H1 (cell line): Measurements from ENCODE around the gene TFG. TPM values are rescaled to one million over a fixed set of nuclear protein-coding genes. Genes with fewer than 3 reads are reported as not detected.
"Not testable (repeated sequence)": the region's sequence is repeated elsewhere in the genome, so short reads cannot be mapped to it uniquely, and the experiment has no call there.

ENCODE experiments used
- CTCF ChIA-PET: fragments of 300-600 bp; sonication (Branson Sonifier 250); formaldehyde crosslinking; loops from one replicate; lab custom pipeline; 2021; ENCODE audit not compliant: partially characterized antibody; lab: Charles Lee
- POLR2A ChIA-PET: fragments of 300-600 bp; sonication (Branson Sonifier 250); formaldehyde crosslinking; loops from one replicate; lab custom pipeline; 2021; ENCODE audit warnings: inconsistent platforms; ENCODE audit not compliant: partially characterized antibody; lab: Charles Lee
- DNase-seq, 2 experiments: peaks; one replicate each; pipeline versions ENCODE4 v3.0.0 to v3.0.0-alpha.2; 2010 to 2022; ENCODE audit warnings: low spot score in 2 of 2, low read depth in 1 of 2, mixed read lengths in 1 of 2
- FAIRE-seq: peaks from 2 replicates; lab custom pipeline; 2011; peaks lifted over from hg19 to GRCh38; lab: Jason Lieb, UNC
- H2AFZ ChIP-seq: 2 replicates; pipeline ENCODE4 v1.8.1; 2012; ENCODE audit warnings: low read length, inconsistent platforms
- H2AK5ac ChIP-seq: 2 replicates; pipeline ENCODE4 v1.6.1; 2013; ENCODE audit warnings: low read depth, low read length
- H2BK120ac ChIP-seq: replicated peaks from 2 replicates; pipeline ENCODE3; 2013; ENCODE audit warnings: low read depth, low read length, inconsistent platforms
- H2BK12ac ChIP-seq: 2 replicates; pipeline ENCODE4 v1.6.1; 2013; ENCODE audit warnings: low read depth, low read length
- H2BK15ac ChIP-seq: 2 replicates; pipeline ENCODE4 v1.6.1; 2013; ENCODE audit warnings: low read length
- H2BK20ac ChIP-seq: 2 replicates; pipeline ENCODE4 v1.6.1; 2013; ENCODE audit warnings: low read length
- H2BK5ac ChIP-seq: 2 replicates; pipeline ENCODE4 v1.6.1; 2013; ENCODE audit warnings: low read depth, low read length
- H3K14ac ChIP-seq: 2 replicates; pipeline ENCODE4 v1.6.1; 2013; ENCODE audit warnings: inconsistent platforms; ENCODE audit not compliant: insufficient read length
- H3K18ac ChIP-seq: 2 replicates; pipeline ENCODE4 v1.6.1; 2013; ENCODE audit warnings: low read length; ENCODE audit errors: extremely low read depth
- H3K23ac ChIP-seq: 2 replicates; pipeline ENCODE4 v1.6.1; 2013; ENCODE audit warnings: inconsistent platforms; ENCODE audit not compliant: insufficient read length
- H3K23me2 ChIP-seq: 2 replicates; pipeline ENCODE4 v1.6.1; 2013; ENCODE audit warnings: low read depth, low read length
- H3K27ac ChIP-seq: 2 replicates; pipeline ENCODE4 v1.6.1; 2011; ENCODE audit warnings: low read depth, low read length, inconsistent platforms
- H3K27me3 ChIP-seq, 4 experiments: replicated peaks in 1 of 4; 1 replicate in 1 of 4; 2 replicates in 3 of 4; pipeline versions ENCODE4 v1.6.1 to v1.8.1; 2011 to 2013; ENCODE audit warnings: low read length in 3 of 4, mild to moderate bottlenecking in 3 of 4, inconsistent platforms in 2 of 4, mixed read lengths in 2 of 4, moderate library complexity in 1 of 4; ENCODE audit not compliant: control insufficient read depth in 3 of 4, insufficient read depth in 3 of 4; ENCODE audit errors: extremely low read depth in 1 of 4
- H3K36me3 ChIP-seq, 4 experiments: 2 replicates each; pipeline versions ENCODE4 v1.6.1 to v1.8.1; 2011 to 2013; ENCODE audit warnings: mild to moderate bottlenecking in 4 of 4, low read length in 3 of 4, moderate library complexity in 2 of 4, control low read depth in 1 of 4, inconsistent platforms in 1 of 4; ENCODE audit not compliant: insufficient read depth in 4 of 4, control insufficient read depth in 2 of 4
- H3K4ac ChIP-seq: replicated peaks from 2 replicates; pipeline ENCODE3; 2013; ENCODE audit warnings: low read length, low read depth, mixed read lengths, inconsistent platforms; ENCODE audit not compliant: insufficient read length
- H3K4me1 ChIP-seq, 4 experiments: replicated peaks in 1 of 4; 1 replicate in 1 of 4; 2 replicates in 3 of 4; pipeline versions ENCODE4 v1.6.1 to v1.8.1; 2011 to 2013; ENCODE audit warnings: low read length in 3 of 4, inconsistent platforms in 2 of 4, mixed read lengths in 1 of 4; ENCODE audit not compliant: insufficient read depth in 4 of 4, control insufficient read depth in 3 of 4
- H3K4me2 ChIP-seq, 2 experiments: 2 replicates each; pipeline versions ENCODE4 v1.6.1 to v1.8.1; 2011 to 2013; ENCODE audit warnings: low read depth in 2 of 2, low read length in 2 of 2, control low read depth in 1 of 2, inconsistent platforms in 1 of 2, mild to moderate bottlenecking in 1 of 2; ENCODE audit not compliant: insufficient read depth in 1 of 2
- H3K4me3 ChIP-seq, 4 experiments: fragments of 200-600, 300-600 bp in 1 of 4; sonication (generic), shearing (Covaris generic), sonication (Bioruptor Twin) in 1 of 4; 2 replicates each; pipeline versions ENCODE4 v1.5.1 to v1.8.1; 2011 to 2016; ENCODE audit warnings: low read length in 4 of 4, low read depth in 3 of 4, control low read depth in 2 of 4, inconsistent platforms in 2 of 4, mild to moderate bottlenecking in 2 of 4, mixed read lengths in 1 of 4, moderate library complexity in 1 of 4; ENCODE audit not compliant: insufficient read depth in 2 of 4; ENCODE audit errors: extremely low read depth in 1 of 4
- H3K56ac ChIP-seq: replicated peaks from 2 replicates; pipeline ENCODE3; 2013; ENCODE audit warnings: low read depth, mild to moderate bottlenecking, mixed read lengths, low read length, inconsistent platforms; ENCODE audit not compliant: insufficient read length
- H3K79me1 ChIP-seq: 2 replicates; pipeline ENCODE4 v1.6.1; 2013; ENCODE audit warnings: low read depth, low read length, control low read depth
- H3K79me2 ChIP-seq, 2 experiments: 2 replicates each; pipeline versions ENCODE4 v1.6.1 to v1.8.1; 2012 to 2013; ENCODE audit warnings: low read length in 2 of 2, mild to moderate bottlenecking in 2 of 2, inconsistent platforms in 1 of 2; ENCODE audit not compliant: insufficient read depth in 2 of 2, control insufficient read depth in 1 of 2
- H3K9ac ChIP-seq, 4 experiments: replicated peaks in 1 of 4; 1 replicate in 1 of 4; 2 replicates in 3 of 4; pipeline versions ENCODE4 v1.6.1 to v1.8.1; 2011 to 2013; ENCODE audit warnings: low read depth in 3 of 4, low read length in 3 of 4, control low read depth in 2 of 4, mild to moderate bottlenecking in 2 of 4, moderate library complexity in 2 of 4, inconsistent platforms in 1 of 4; ENCODE audit errors: extremely low read depth in 1 of 4
- H3K9me3 ChIP-seq, 2 experiments: 2 replicates each; pipeline versions ENCODE4 v1.6.1 to v1.8.1; 2012 to 2013; ENCODE audit warnings: mild to moderate bottlenecking in 2 of 2, moderate library complexity in 2 of 2, control low read depth in 1 of 2, inconsistent platforms in 1 of 2, low read depth in 1 of 2, low read length in 1 of 2, mixed read lengths in 1 of 2; ENCODE audit not compliant: insufficient read depth in 2 of 2
- H4K20me1 ChIP-seq, 2 experiments: replicated peaks in 1 of 2; 2 replicates each; pipeline versions ENCODE3 to v1.8.1; 2011 to 2013; ENCODE audit warnings: inconsistent platforms in 2 of 2, low read length in 2 of 2, mild to moderate bottlenecking in 1 of 2; ENCODE audit not compliant: insufficient read depth in 2 of 2, control insufficient read depth in 1 of 2
- H4K5ac ChIP-seq: 2 replicates; pipeline ENCODE4 v1.6.1; 2013; ENCODE audit warnings: low read length, low read depth, mixed read lengths, inconsistent platforms; ENCODE audit not compliant: insufficient read length
- H4K8ac ChIP-seq: 2 replicates; pipeline ENCODE4 v1.8.0; 2013; ENCODE audit warnings: mild to moderate bottlenecking, moderate library complexity, low read length, inconsistent platforms; ENCODE audit not compliant: insufficient read depth; ENCODE audit errors: extremely low read depth
- H4K91ac ChIP-seq: replicated peaks from 2 replicates; pipeline ENCODE3; 2013; ENCODE audit warnings: low read length, mixed read lengths, inconsistent platforms; ENCODE audit not compliant: insufficient read length
- CEBPB ChIP-seq: IDR thresholded peaks from 2 replicates; pipeline ENCODE4 v1.6.1; 2012; ENCODE audit warnings: low read depth, low read length
- WGBS, 2 experiments: shearing (Covaris generic) in 1 of 2; methylation state at CpG; one replicate each; pipeline versions ENCODE4 v1.1.6 to v1.1.7; 2013 to 2015; ENCODE audit warnings: low lambda C conversion rate in 2 of 2, mixed read lengths in 2 of 2, inconsistent platforms in 1 of 2, low coverage in 1 of 2, missing lambda C conversion rate in 1 of 2; ENCODE audit not compliant: insufficient replicate concordance in 2 of 2, insufficient coverage in 1 of 2, insufficient read length in 1 of 2; ENCODE audit errors: extremely low coverage in 1 of 2, missing lambda C conversion rate in 1 of 2; 5-methylcytosine and 5-hydroxymethylcytosine counted together
- polyA plus RNA-seq, 7 experiments: library from polyadenylated mRNA; depleted of rRNA in 3 of 7; stranded (reverse) in 5 of 7; unstranded in 2 of 7; fragments of >200 nt in 5 of 7; fragments of 200-250 nt in 2 of 7; gene quantifications; 1 replicate in 5 of 7; 2 replicates in 1 of 7; 4 replicates in 1 of 7; pipeline versions ENCODE4 v1.2.1 to v1.2.3, GENCODE V29; 2011 to 2013; ENCODE audit warnings: missing spikeins in 2 of 7, mixed read lengths in 2 of 7
- total RNA-seq: library from RNA; stranded (reverse); fragmentation: NEBNext Ultra II Directional; extraction: Animal tissue kit (Norgen Biotek cat#: 25700); gene quantifications from 2 replicates; pipeline ENCODE4 v1.2.1, GENCODE V29; 2021

Gene TFG
- total and polyA plus RNA-seq, 2 of the 8 experiments (the other 6 are each of a cell fraction or from before 2014, with no cell fraction given): 81.9 to 98.4 TPM

DNA sequence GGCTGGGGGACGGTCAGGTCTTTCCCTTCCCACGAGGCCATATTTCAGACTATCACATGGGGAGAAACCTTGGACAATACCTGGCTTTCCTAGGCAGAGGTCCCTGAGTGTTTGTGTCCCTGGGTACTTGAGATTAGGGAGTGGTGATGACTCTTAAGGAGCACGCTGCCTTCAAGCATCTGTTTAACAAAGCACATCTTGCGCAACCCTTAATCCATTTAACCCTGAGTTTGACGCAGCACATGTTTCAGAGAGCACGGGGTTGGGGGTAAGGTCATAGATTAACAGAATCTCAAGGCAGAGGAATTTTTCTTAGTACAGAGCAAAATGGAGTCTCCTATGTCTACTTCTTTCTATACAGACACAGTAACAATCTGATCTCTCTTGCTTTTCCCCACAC lies 42.6 kb upstream of the TFG start:
- H2BK15ac ChIP-seq, H3K9ac ChIP-seq, H3K36me3 ChIP-seq, H3K14ac ChIP-seq, H4K20me1 ChIP-seq, H4K91ac ChIP-seq, H3K23ac ChIP-seq, H2AK5ac ChIP-seq, H2BK20ac ChIP-seq, H3K56ac ChIP-seq, H2BK5ac ChIP-seq, H2AFZ ChIP-seq, H4K8ac ChIP-seq, H3K79me1 ChIP-seq, H3K18ac ChIP-seq, H2BK12ac ChIP-seq, H3K4me3 ChIP-seq, H3K4me1 ChIP-seq, H2BK120ac ChIP-seq, POLR2A ChIA-PET, H3K4me2 ChIP-seq, H3K27ac ChIP-seq, CTCF ChIA-PET, FAIRE-seq, H3K9me3 ChIP-seq, H4K5ac ChIP-seq, H3K27me3 ChIP-seq, DNase-seq, H3K4ac ChIP-seq, H3K23me2 ChIP-seq, H3K79me2 ChIP-seq: not testable (repeated sequence)
- peak; percentile 74 for TF ChIP-seq CEBPB
- WGBS, 2 experiments: 74% methylated on average over 4 of the region's 6 CpGs; no CpG with 5 or more reads in 1 of the 2 experiments

DNA sequence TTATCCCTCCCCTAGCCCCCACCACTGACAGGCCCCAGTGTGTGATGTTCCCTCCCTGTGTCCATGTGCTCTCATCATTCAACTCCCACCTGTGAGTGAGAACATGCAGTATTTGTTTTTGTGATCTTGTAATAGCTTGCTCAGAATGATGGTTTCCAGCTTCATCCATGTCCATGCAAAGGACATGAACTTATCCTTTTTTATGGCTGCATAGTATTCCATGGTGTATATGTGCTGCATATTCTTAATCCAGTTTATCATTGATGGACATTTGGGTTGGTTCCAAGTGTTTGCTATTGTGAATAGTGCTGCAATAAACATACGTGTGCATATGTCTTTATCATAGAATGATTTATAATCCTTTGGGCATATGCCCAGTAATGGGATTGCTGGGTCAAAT lies 42.0 kb upstream of the TFG start:
- H2BK5ac ChIP-seq, H3K4me3 ChIP-seq, H4K20me1 ChIP-seq, H3K56ac ChIP-seq, H4K91ac ChIP-seq, H4K5ac ChIP-seq, H3K23me2 ChIP-seq, H2AFZ ChIP-seq, H3K23ac ChIP-seq, H3K4me1 ChIP-seq, H3K14ac ChIP-seq, H4K8ac ChIP-seq, H3K18ac ChIP-seq, H2BK20ac ChIP-seq, H3K9ac ChIP-seq, FAIRE-seq, H2BK12ac ChIP-seq, H3K4me2 ChIP-seq, H2BK15ac ChIP-seq, H3K9me3 ChIP-seq, H2BK120ac ChIP-seq, POLR2A ChIA-PET, DNase-seq, H3K36me3 ChIP-seq, H3K4ac ChIP-seq, H3K79me1 ChIP-seq, H3K27ac ChIP-seq, H3K79me2 ChIP-seq, H2AK5ac ChIP-seq, H3K27me3 ChIP-seq: not testable (repeated sequence)
- 94% methylated on average over 1 of the region's 1 CpG; no CpG with 5 or more reads in 1 of the 2 experiments for WGBS, 2 experiments
- CTCF ChIA-PET: interaction anchor here (1.9 kb wide), 1 partner anchor 11 kb away, joined by 5 read pairs; no protein-coding TSS in a partner anchor
